GM23248 (cell line): ENCODE data around the gene ANKS6.

ENCODE experiments used
- EZH2 ChIP-seq: fragments of 200-600 bp; sonication (generic); IDR thresholded peaks from 2 replicates; pipeline ENCODE4 v1.6.1; 2018; ENCODE audit warnings: antibody characterized with exemption, mild to moderate bottlenecking; ENCODE audit not compliant: insufficient read depth, poor library complexity, severe bottlenecking
- EZH2phosphoT487 ChIP-seq: fragments of 200-600 bp; sonication (generic); IDR thresholded peaks from 2 replicates; pipeline ENCODE4 v1.6.1; 2018; ENCODE audit warnings: antibody characterized with exemption, moderate library complexity, mild to moderate bottlenecking, low read depth; ENCODE audit not compliant: insufficient read depth

GRCh38 chr9:98804083-98804482 is 7.7 kb upstream of the ANKS6 start:
- TF ChIP-seq EZH2phosphoT487 (no peak), EZH2 (no peak)
